K562 (cell line): ENCODE measurements around the gene ANAPC4. TPM values are rescaled to one million over a fixed set of nuclear protein-coding genes. Genes with fewer than 3 reads are reported as not detected.

Experiments used
- ATAC-seq: fragments of 200-7000 bp; cut with Tn5 transposase; 3 replicates; pipeline ENCODE4 v1.9.1; 2020; ENCODE audit warnings: moderate library complexity
- BruUV-seq: library from RNA; stranded (reverse); fragments of 400-500 nt; replicated peaks from 2 replicates; lab custom pipeline; 2021; lab: Mats Ljungman, UMichigan
- CTCF ChIA-PET: fragments of 300-600 bp; formaldehyde crosslinking; extraction: SDS; loops from one replicate; lab custom pipeline; 2021; ENCODE audit warnings: low intra/inter-chr PET ratio; lab: Yijun Ruan, JAX
- POLR2A ChIA-PET: fragments of 300-600, 350-650 bp; sonication (Branson Sonifier 250); formaldehyde crosslinking; extraction: SDS; loops from one replicate; lab custom pipeline; 2021; ENCODE audit warnings: antibody characterized with exemption, inconsistent platforms; lab: Yijun Ruan, JAX
- DNase-seq, 4 experiments: peaks; one replicate each; pipeline versions ENCODE4 v3.0.0 to v3.0.0-alpha.2; 2011 to 2018; ENCODE audit warnings: low spot score in 3 of 4, mixed read lengths in 3 of 4; ENCODE audit errors: extremely low read depth in 1 of 4
- FAIRE-seq: peaks from 2 replicates; lab custom pipeline; 2011; peaks lifted over from hg19 to GRCh38; lab: Jason Lieb, UNC
- H2AFZ ChIP-seq: 2 replicates; pipeline ENCODE4 v1.6.0; 2011; ENCODE audit warnings: low read depth, low read length, control low read depth, inconsistent platforms
- H3K27ac ChIP-seq: fragments of 200-600 bp; 3 replicates; pipeline ENCODE4 v1.8.0; 2011; ENCODE audit warnings: low read depth, mild to moderate bottlenecking, control low read depth, inconsistent platforms, low read length, moderate library complexity, mixed read lengths; ENCODE audit errors: extremely low read depth
- H3K27me3 ChIP-seq, 2 experiments: fragments of 300-600 bp in 1 of 2; 2 replicates in 1 of 2; 3 replicates in 1 of 2; pipeline versions ENCODE4 v1.6.0 to v1.8.0; 2011; ENCODE audit warnings: inconsistent platforms in 2 of 2, low read length in 2 of 2, mild to moderate bottlenecking in 1 of 2, mixed read lengths in 1 of 2, moderate library complexity in 1 of 2; ENCODE audit not compliant: control insufficient read depth in 2 of 2, insufficient read depth in 2 of 2
- H3K36me3 ChIP-seq: fragments of 300-600 bp; 3 replicates; pipeline ENCODE4 v1.8.0; 2011; ENCODE audit warnings: mild to moderate bottlenecking, low read length, inconsistent platforms; ENCODE audit not compliant: control insufficient read depth, insufficient read depth
- H3K4me1 ChIP-seq, 2 experiments: fragments of 200-600 bp in 1 of 2; replicated peaks in 1 of 2; 2 replicates in 1 of 2; 3 replicates in 1 of 2; pipeline versions ENCODE4 v1.5.1 to v1.8.0; 2011; ENCODE audit warnings: inconsistent platforms in 2 of 2, low read length in 2 of 2, mild to moderate bottlenecking in 1 of 2, mixed read lengths in 1 of 2, moderate library complexity in 1 of 2; ENCODE audit not compliant: control insufficient read depth in 2 of 2, insufficient read depth in 2 of 2
- H3K4me2 ChIP-seq: 2 replicates; pipeline ENCODE4 v1.6.1; 2011; ENCODE audit warnings: low read length, control low read depth, inconsistent platforms, mixed read lengths; ENCODE audit not compliant: insufficient read depth
- H3K4me3 ChIP-seq: fragments of 200-600 bp; sonication (generic), shearing (Covaris generic); 2 replicates; pipeline ENCODE4 v1.5.1; 2016; ENCODE audit warnings: control low read depth, inconsistent platforms
- H3K79me2 ChIP-seq: fragments of 200-600 bp; 3 replicates; pipeline ENCODE4 v1.8.0; 2011; ENCODE audit warnings: low read length, inconsistent platforms; ENCODE audit not compliant: control insufficient read depth, insufficient read depth
- H3K9ac ChIP-seq, 2 experiments: 2 replicates each; pipeline versions ENCODE4 v1.6.0 to v1.6.1; 2011; ENCODE audit warnings: low read depth in 2 of 2, low read length in 2 of 2, control low read depth in 1 of 2, inconsistent platforms in 1 of 2, mild to moderate bottlenecking in 1 of 2, mixed read lengths in 1 of 2; ENCODE audit not compliant: insufficient read depth in 1 of 2
- H3K9me1 ChIP-seq: one replicate; pipeline ENCODE4 v1.6.0; 2011; ENCODE audit warnings: inconsistent platforms, mild to moderate bottlenecking, low read length, moderate library complexity; ENCODE audit not compliant: control insufficient read depth, insufficient read depth
- H3K9me3 ChIP-seq: replicated peaks from 2 replicates; pipeline ENCODE4 v1.5.1; 2011; ENCODE audit warnings: low read depth, low read length, inconsistent platforms; ENCODE audit not compliant: control insufficient read depth, insufficient read depth
- H4K20me1 ChIP-seq: replicated peaks from 2 replicates; pipeline ENCODE4 v1.6.1; 2011; ENCODE audit warnings: low read length, inconsistent platforms, mixed read lengths; ENCODE audit not compliant: control insufficient read depth, insufficient read depth
- CBFA2T2 ChIP-seq: fragments of 450-650 bp; conservative IDR thresholded peaks from 2 replicates; pipeline ENCODE4 v1.6.1; 2017; ENCODE audit warnings: mild to moderate bottlenecking
- ERF ChIP-seq: fragments of 450-650 bp; formaldehyde crosslinking; IDR thresholded peaks from 2 replicates; pipeline ENCODE4 v1.4.0; 2020; ENCODE audit warnings: mild to moderate bottlenecking, mixed read lengths
- GTF2E2 ChIP-seq: fragments of 200-800 bp; sonication (Bioruptor generic); IDR thresholded peaks from 2 replicates; pipeline ENCODE4 v1.6.1; 2016; ENCODE audit warnings: missing genetic modification characterization, missing compliant biosample characterization
- HDAC1 ChIP-seq, 2 experiments: fragments of 450-650 bp; IDR thresholded peaks; 2 replicates each; pipeline ENCODE4 v1.6.1; 2016 to 2017; ENCODE audit warnings: inconsistent platforms in 1 of 2, mild to moderate bottlenecking in 1 of 2, moderate library complexity in 1 of 2
- JUNB ChIP-seq: fragments of 450-650 bp; formaldehyde crosslinking; conservative IDR thresholded peaks from 2 replicates; pipeline ENCODE4 v1.4.0; 2020; ENCODE audit warnings: mild to moderate bottlenecking
- TEAD2 ChIP-seq: fragments of 450-650 bp; IDR thresholded peaks from 2 replicates; pipeline ENCODE4 v1.6.1; 2016; ENCODE audit warnings: missing genetic modification characterization, control low read depth, missing compliant biosample characterization
- TRIM28 ChIP-seq: fragments of 450-650 bp; IDR thresholded peaks from 2 replicates; pipeline ENCODE4 v1.6.1; 2017
- YBX1 ChIP-seq: fragments of 450-650 bp; IDR thresholded peaks from 2 replicates; pipeline ENCODE4 v1.7.1; 2016; ENCODE audit warnings: mild to moderate bottlenecking
- ZNF197 ChIP-seq: fragments of 200-800 bp; sonication (Bioruptor generic); IDR thresholded peaks from 2 replicates; pipeline ENCODE4 v1.6.1; 2016; ENCODE audit warnings: low read depth, missing genetic modification characterization, missing compliant biosample characterization
- ZNF584 ChIP-seq: fragments of 200-800 bp; sonication (Bioruptor generic); IDR thresholded peaks from 2 replicates; pipeline ENCODE4 v1.6.1; 2016; ENCODE audit warnings: low read depth, mild to moderate bottlenecking, missing genetic modification characterization, missing compliant biosample characterization
- WGBS: fragments of 100-300 bp; shearing (Covaris generic); methylation state at CpG from one replicate; pipeline ENCODE4 v1.1.6; 2016; ENCODE audit warnings: low coverage, mixed read lengths; ENCODE audit not compliant: insufficient coverage; ENCODE audit errors: missing lambda C conversion rate; 5-methylcytosine and 5-hydroxymethylcytosine counted together
- in situ Hi-C: fragments of 300-500 bp; cut with MboI; formaldehyde crosslinking; loops from 4 replicates; pipeline ENCODE4 v1.15.0; 2018; ENCODE audit warnings: inconsistent platforms, mixed read lengths
- intact Hi-C: fragments of 100-400 bp; cut with micrococcal nuclease; formaldehyde crosslinking; loops from 2 replicates; pipeline ENCODE4 v1.14.2; 2022
- polyA plus RNA-seq, 8 experiments: library from polyadenylated mRNA; depleted of rRNA in 4 of 8; stranded (reverse) in 5 of 8; unstranded in 3 of 8; fragments of >200 nt; fragmentation: Nextera tagmentation in 2 of 8; fragmentation: Illumina TruSeq in 1 of 8; extraction: Ambion mirVana in 2 of 8; extraction: Trizol in 1 of 8; gene quantifications; 2 replicates each; pipeline versions ENCODE4 v1.2.1 to v1.2.3, GENCODE V29; 2011 to 2014; ENCODE audit warnings: inconsistent platforms in 1 of 8, missing spikeins in 1 of 8
- total RNA-seq, 7 experiments: library from RNA; depleted of rRNA in 6 of 7; stranded (reverse); fragments of >200 nt in 6 of 7; fragmentation: Illumina TruSeq in 2 of 7; extraction: Trizol in 2 of 7; gene quantifications; 2 replicates each; pipeline versions ENCODE4 v1.2.1 to v1.2.3, GENCODE V29; 2011 to 2021; ENCODE audit warnings: low replicate concordance in 1 of 7
- TF ChIP-seq, protein P1 (sequence below), 2 experiments: fragments of 450-650 bp in 1 of 2; sonication (generic) in 1 of 2; formaldehyde crosslinking in 1 of 2; IDR thresholded peaks in 1 of 2; conservative IDR thresholded peaks in 1 of 2; 2 replicates each; pipeline versions ENCODE4 v1.6.1 to v1.8.1; 2016 to 2023; ENCODE audit warnings: mild to moderate bottlenecking in 2 of 2, moderate library complexity in 2 of 2, inconsistent platforms in 1 of 2, missing genetic modification reagents in 1 of 2
- TF ChIP-seq, protein P2 (sequence below): sonication (generic); formaldehyde crosslinking; IDR thresholded peaks from 2 replicates; pipeline ENCODE4 v1.4.0; 2020; ENCODE audit warnings: mild to moderate bottlenecking, missing genetic modification reagents
- TF ChIP-seq, protein P3 (sequence below): fragments of 250-450 bp; sonication (Bioruptor Pico); IDR thresholded peaks from 2 replicates; pipeline ENCODE4 v1.5.1; 2021; ENCODE audit warnings: mild to moderate bottlenecking
- TF ChIP-seq, protein P4 (sequence below): fragments of 250-450 bp; sonication (Bioruptor Pico); IDR thresholded peaks from 2 replicates; pipeline ENCODE4 v1.5.0; 2021; ENCODE audit warnings: mild to moderate bottlenecking, borderline replicate concordance

The ANAPC4 gene
- total and polyA plus RNA-seq, 9 of the 15 experiments (the other 6 are each of a cell fraction or from before 2014, with no cell fraction given) = 23.9 to 47.0 (median 31.9) TPM

DNA sequence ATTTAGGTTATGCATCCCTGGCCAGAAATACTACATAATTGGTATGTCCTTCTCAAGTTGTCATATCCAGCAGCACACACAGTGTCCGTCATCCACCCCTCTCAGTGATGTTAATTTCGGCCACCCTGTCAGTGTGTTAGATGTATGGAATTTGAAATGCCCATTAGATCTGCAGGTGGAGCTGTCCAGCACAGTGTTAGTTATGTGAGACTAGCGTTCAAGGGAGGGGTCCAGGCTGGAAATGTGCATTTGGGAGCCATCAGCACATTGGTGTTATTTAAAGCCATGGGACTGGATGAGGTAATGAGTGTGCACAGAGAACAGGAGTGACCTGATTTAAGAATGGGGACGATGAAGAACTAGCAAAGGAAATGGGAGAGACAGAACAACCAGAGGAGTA, 22.4 kb downstream of the ANAPC4 start (continued):
- TF ChIP-seq, protein P1, sequence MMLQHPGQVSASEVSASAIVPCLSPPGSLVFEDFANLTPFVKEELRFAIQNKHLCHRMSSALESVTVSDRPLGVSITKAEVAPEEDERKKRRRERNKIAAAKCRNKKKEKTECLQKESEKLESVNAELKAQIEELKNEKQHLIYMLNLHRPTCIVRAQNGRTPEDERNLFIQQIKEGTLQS (IDR thresholded peaks at IDR 0.05) = no peak
- TF ChIP-seq, protein P1 (CRISPR knock-in tag; conservative IDR thresholded peaks at IDR 0.05) = no peak
- TF ChIP-seq ZNF197 = no peak
- TF ChIP-seq, protein P2, sequence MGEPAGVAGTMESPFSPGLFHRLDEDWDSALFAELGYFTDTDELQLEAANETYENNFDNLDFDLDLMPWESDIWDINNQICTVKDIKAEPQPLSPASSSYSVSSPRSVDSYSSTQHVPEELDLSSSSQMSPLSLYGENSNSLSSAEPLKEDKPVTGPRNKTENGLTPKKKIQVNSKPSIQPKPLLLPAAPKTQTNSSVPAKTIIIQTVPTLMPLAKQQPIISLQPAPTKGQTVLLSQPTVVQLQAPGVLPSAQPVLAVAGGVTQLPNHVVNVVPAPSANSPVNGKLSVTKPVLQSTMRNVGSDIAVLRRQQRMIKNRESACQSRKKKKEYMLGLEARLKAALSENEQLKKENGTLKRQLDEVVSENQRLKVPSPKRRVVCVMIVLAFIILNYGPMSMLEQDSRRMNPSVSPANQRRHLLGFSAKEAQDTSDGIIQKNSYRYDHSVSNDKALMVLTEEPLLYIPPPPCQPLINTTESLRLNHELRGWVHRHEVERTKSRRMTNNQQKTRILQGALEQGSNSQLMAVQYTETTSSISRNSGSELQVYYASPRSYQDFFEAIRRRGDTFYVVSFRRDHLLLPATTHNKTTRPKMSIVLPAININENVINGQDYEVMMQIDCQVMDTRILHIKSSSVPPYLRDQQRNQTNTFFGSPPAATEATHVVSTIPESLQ (CRISPR knock-in tag) = no peak
- TF ChIP-seq, all 486 proteins: peak for 1

DNA sequence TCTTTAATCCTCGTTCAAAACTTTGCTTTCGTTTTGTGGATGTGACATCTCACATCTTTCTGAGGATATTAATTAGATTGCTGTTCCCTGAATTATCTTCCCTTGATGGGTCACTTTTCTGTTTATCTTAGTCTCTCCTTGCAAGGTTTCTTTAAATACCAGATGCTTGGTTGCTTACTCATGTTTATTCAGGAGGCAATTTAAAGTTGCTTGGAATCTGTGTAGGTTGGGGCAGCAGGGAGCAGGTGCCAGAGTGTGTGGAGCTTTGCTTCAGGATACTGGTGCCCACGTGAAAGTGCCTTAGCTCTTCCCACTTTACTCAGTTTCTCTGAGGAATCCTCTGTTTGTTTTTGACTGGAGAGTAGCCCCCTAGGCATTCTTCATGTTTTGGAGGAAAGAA, 24.0 kb downstream of the ANAPC4 start:
- ChIA-PET CTCF (no interaction called here), POLR2A (no interaction called here)
- FAIRE-seq (no peak), DNase-seq (no peak), ATAC-seq (no peak)
- Histone ChIP-seq H3K9me3 (no peaks in the 10 kb centered on the region), H3K27ac (no peak overlapping the region), H3K4me3 (no peak overlapping the region), H3K27me3 (no peaks in the 10 kb centered on the region), H3K36me3 (peaks cover 84% of the 10 kb centered on the region), H3K4me2 (no peak overlapping the region), H3K4me1 (no peaks in the 10 kb centered on the region), H3K9ac (no peak overlapping the region), H2AFZ (no peak overlapping the region), H3K79me2 (no peaks in the 10 kb centered on the region), H4K20me1 (no peaks in the 10 kb centered on the region), H3K9me1 (no peaks in the 10 kb centered on the region)
- intact Hi-C loops (no loop called here), in situ Hi-C loops (no loop called here)
- WGBS = 96% methylated on average over 3 of the region's 3 CpGs
- BruUV-seq = no TSS peak
- no peak for TF ChIP-seq TEAD2
- TF ChIP-seq ERF = no peak
- no peak for TF ChIP-seq CBFA2T2
- TF ChIP-seq YBX1 = no peak
- TF ChIP-seq, protein P3, sequence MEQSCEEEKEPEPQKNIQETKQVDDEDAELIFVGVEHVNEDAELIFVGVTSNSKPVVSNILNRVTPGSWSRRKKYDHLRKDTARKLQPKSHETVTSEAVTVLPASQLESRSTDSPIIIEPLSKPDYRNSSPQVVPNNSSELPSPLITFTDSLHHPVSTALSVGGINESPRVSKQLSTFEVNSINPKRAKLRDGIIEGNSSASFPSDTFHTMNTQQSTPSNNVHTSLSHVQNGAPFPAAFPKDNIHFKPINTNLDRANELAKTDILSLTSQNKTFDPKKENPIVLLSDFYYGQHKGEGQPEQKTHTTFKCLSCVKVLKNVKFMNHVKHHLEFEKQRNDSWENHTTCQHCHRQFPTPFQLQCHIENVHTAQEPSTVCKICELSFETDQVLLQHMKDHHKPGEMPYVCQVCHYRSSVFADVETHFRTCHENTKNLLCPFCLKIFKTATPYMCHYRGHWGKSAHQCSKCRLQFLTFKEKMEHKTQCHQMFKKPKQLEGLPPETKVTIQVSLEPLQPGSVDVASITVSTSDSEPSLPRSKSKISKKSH (CRISPR knock-in tag) = no peak
- TF ChIP-seq ZNF584 (CRISPR knock-in tag) = no peak
- no peak for TF ChIP-seq HDAC1 (IDR thresholded peaks at IDR 0.05)
- TF ChIP-seq JUNB (CRISPR knock-in tag) = no peak
- no peak for TF ChIP-seq TRIM28
- TF ChIP-seq, protein P4, sequence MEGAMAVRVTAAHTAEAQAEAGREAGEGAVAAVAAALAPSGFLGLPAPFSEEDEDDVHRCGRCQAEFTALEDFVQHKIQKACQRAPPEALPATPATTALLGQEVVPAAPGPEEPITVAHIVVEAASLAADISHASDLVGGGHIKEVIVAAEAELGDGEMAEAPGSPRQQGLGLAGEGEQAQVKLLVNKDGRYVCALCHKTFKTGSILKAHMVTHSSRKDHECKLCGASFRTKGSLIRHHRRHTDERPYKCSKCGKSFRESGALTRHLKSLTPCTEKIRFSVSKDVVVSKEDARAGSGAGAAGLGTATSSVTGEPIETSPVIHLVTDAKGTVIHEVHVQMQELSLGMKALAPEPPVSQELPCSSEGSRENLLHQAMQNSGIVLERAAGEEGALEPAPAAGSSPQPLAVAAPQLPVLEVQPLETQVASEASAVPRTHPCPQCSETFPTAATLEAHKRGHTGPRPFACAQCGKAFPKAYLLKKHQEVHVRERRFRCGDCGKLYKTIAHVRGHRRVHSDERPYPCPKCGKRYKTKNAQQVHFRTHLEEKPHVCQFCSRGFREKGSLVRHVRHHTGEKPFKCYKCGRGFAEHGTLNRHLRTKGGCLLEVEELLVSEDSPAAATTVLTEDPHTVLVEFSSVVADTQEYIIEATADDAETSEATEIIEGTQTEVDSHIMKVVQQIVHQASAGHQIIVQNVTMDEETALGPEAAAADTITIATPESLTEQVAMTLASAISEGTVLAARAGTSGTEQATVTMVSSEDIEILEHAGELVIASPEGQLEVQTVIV (CRISPR knock-in tag) = no peak
- no peak for TF ChIP-seq GTF2E2 (tag)
